Lower leg skin (tissue), 3 donors: Measurements from ENCODE around the gene PDS5A.

ENCODE experiments used
- CTCF ChIP-seq, 3 donors: fragments of 450-650 bp; IDR thresholded peaks; one replicate each; pipeline ENCODE4 v1.5.1; 2016; ENCODE audit warnings: antibody characterized with exemption in 3 of 3, mild to moderate bottlenecking in 3 of 3, moderate library complexity in 2 of 3
- POLR2A ChIP-seq, 2 donors: fragments of 450-650 bp; IDR thresholded peaks; one replicate each; pipeline ENCODE4 v1.6.1; 2016 to 2017; ENCODE audit warnings: antibody characterized with exemption in 2 of 2, mild to moderate bottlenecking in 1 of 2, moderate library complexity in 1 of 2

DNA sequence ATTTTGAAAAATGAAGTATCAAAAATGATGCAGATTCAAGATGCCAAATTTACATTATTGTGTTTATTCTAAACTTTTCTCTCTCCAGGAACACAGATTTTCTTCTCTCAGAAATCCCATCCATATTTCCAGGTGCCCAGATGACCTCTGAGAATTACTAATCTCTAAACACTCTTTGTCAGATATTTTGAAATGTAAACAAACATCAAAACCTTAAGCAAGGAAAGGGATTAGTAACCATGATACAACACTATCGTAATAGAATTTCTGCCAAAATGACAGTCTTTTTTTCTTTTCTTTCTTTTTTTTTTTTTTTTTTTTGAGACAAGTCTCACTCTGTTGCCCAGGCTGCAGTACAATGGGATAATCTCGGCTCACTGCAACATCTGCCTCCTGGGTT, 76.7 kb downstream of the PDS5A start:
- TF ChIP-seq CTCF (IDR thresholded peaks at IDR 0.05): no peak
- no peak for TF ChIP-seq POLR2A (IDR thresholded peaks at IDR 0.05)
